K562 (cell line): ENCODE results near the gene NLK.

Experiments used
- CTCF ChIP-seq, 3 experiments: IDR thresholded peaks in 2 of 3; conservative IDR thresholded peaks in 1 of 3; 2 replicates each; pipeline ENCODE4 v1.5.1; 2011 to 2012; ENCODE audit warnings: low read length in 3 of 3, mild to moderate bottlenecking in 3 of 3, control low read depth in 2 of 3, improper control_type of control experiment in 1 of 3, inconsistent platforms in 1 of 3, low read depth in 1 of 3, mixed read lengths in 1 of 3, moderate library complexity in 1 of 3; ENCODE audit not compliant: insufficient read depth in 2 of 3
- KLF10 ChIP-seq: fragments of 250-450 bp; sonication (Bioruptor Pico); IDR thresholded peaks from 2 replicates; pipeline ENCODE4 v1.6.1; 2021; ENCODE audit warnings: matching md5 sums
- POLR2AphosphoS5 ChIP-seq: IDR thresholded peaks from 2 replicates; pipeline ENCODE4 v1.6.1; 2011; ENCODE audit warnings: mild to moderate bottlenecking, low read depth, low read length, moderate library complexity; ENCODE audit not compliant: control insufficient read depth, insufficient read depth

DNA sequence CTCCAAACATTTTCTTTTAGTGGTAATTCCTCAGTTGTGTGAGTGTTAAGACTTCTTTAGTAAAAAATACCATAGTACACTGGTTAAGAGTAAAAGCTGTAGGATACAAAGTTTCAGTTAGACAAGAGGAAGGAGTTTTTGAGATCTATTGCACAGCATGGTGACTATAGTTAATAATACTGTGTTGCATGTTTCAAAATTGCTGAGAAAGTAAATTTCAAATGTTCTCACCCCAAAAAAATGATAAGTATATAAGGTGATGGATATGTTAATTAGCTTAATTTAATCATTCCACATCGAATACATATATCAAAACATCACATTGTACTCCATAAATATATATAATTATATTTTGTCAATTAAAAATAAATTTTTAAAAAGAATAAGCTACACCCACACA is 22.0 kb upstream of the NLK start:
- TF ChIP-seq CTCF (IDR thresholded peaks at IDR 0.05 in 2 of 3, conservative IDR thresholded peaks at IDR 0.05 in 1 of 3; ENCODE audit: insufficient read depth in 2 of 3, low read depth in 1 of 3, low read length in 3 of 3) (no peak), KLF10 (CRISPR knock-in tag) (no peak), POLR2AphosphoS5 (no peak)
